Neural cell (in vitro differentiated cells): ENCODE measurements around the gene ST3GAL5. TPM values are rescaled to one million over a fixed set of nuclear protein-coding genes. Genes with fewer than 3 reads are reported as not detected.

Source experiments
- H2AFZ ChIP-seq: fragments of 200-600, 300-800 bp; sonication (generic), shearing (Covaris generic); 2 replicates; pipeline ENCODE4 v1.6.0; 2014; ENCODE audit warnings: low read depth, mild to moderate bottlenecking, antibody characterized with exemption, low read length, moderate library complexity
- H3F3A ChIP-seq: fragments of 200-600 bp; shearing (Covaris generic); 2 replicates; pipeline ENCODE4 v1.6.1; 2016; ENCODE audit warnings: mild to moderate bottlenecking, moderate library complexity, mixed read lengths, antibody characterized with exemption, low read length; ENCODE audit not compliant: insufficient read depth, poor library complexity, severe bottlenecking
- H3K27ac ChIP-seq: fragments of 200-600, 300-800 bp; sonication (generic), shearing (Covaris generic); 2 replicates; pipeline ENCODE4 v1.5.1; 2014; ENCODE audit warnings: mild to moderate bottlenecking, low read length, moderate library complexity
- H3K27me3 ChIP-seq: fragments of 300-800, 200-600 bp; sonication (generic), shearing (Covaris generic); 2 replicates; pipeline ENCODE4 v1.6.0; 2014; ENCODE audit warnings: mild to moderate bottlenecking, low read depth, low read length, moderate library complexity; ENCODE audit not compliant: insufficient read depth
- H3K36me3 ChIP-seq: fragments of 300-800, 200-600 bp; sonication (generic), shearing (Covaris generic); 2 replicates; pipeline ENCODE4 v1.5.1; 2014; ENCODE audit warnings: mild to moderate bottlenecking, antibody characterized with exemption, low read length, moderate library complexity; ENCODE audit not compliant: insufficient read depth
- H3K4me2 ChIP-seq: fragments of 300-800, 200-600 bp; sonication (generic), shearing (Covaris generic); 2 replicates; pipeline ENCODE4 v1.6.0; 2014; ENCODE audit warnings: mild to moderate bottlenecking, low read length
- H3K4me3 ChIP-seq: fragments of 300-800, 200-600 bp; sonication (generic), shearing (Covaris generic); 2 replicates; pipeline ENCODE4 v1.5.1; 2014; ENCODE audit warnings: mild to moderate bottlenecking, low read length, moderate library complexity
- H3K79me2 ChIP-seq: fragments of 200-600 bp; shearing (Covaris generic); replicated peaks from 2 replicates; pipeline ENCODE4 v1.6.0; 2014; ENCODE audit warnings: mild to moderate bottlenecking, low read length, moderate library complexity; ENCODE audit not compliant: insufficient read depth
- H3K9ac ChIP-seq: fragments of 300-800, 200-600 bp; sonication (generic), shearing (Covaris generic); 2 replicates; pipeline ENCODE4 v1.6.1; 2016; ENCODE audit warnings: mild to moderate bottlenecking, low read length, mixed read lengths
- H3K9me2 ChIP-seq: fragments of 200-600 bp; shearing (Covaris generic); 2 replicates; pipeline ENCODE4 v1.6.1; 2016; ENCODE audit warnings: mild to moderate bottlenecking, low read length, mixed read lengths; ENCODE audit not compliant: insufficient read depth
- H3K9me3 ChIP-seq: fragments of 200-600, 300-800 bp; sonication (generic), shearing (Covaris generic); 2 replicates; pipeline ENCODE4 v1.6.1; 2016; ENCODE audit warnings: mild to moderate bottlenecking, mixed run types, low read length, moderate library complexity, mixed read lengths
- H4K20me1 ChIP-seq: fragments of 200-600 bp; shearing (Covaris generic); 2 replicates; pipeline ENCODE4 v1.6.1; 2016; ENCODE audit warnings: mild to moderate bottlenecking, mixed run types; ENCODE audit not compliant: insufficient read depth
- EP300 ChIP-seq: fragments of 450-650 bp; conservative IDR thresholded peaks from 2 replicates; pipeline ENCODE4 v1.6.1; 2014; ENCODE audit warnings: antibody characterized with exemption, mild to moderate bottlenecking, moderate library complexity; ENCODE audit not compliant: poor library complexity, severe bottlenecking
- EZH2 ChIP-seq: fragments of 200-600, 300-800 bp; shearing (Covaris generic), sonication (generic); IDR thresholded peaks from 2 replicates; pipeline ENCODE4 v1.6.1; 2014; ENCODE audit warnings: antibody characterized with exemption, low read length, borderline replicate concordance, mild to moderate bottlenecking; ENCODE audit not compliant: insufficient read depth, poor library complexity, severe bottlenecking
- MXI1 ChIP-seq: fragments of 450-650 bp; conservative IDR thresholded peaks from 2 replicates; pipeline ENCODE4 v1.6.1; 2014; ENCODE audit warnings: antibody characterized with exemption, mild to moderate bottlenecking; ENCODE audit not compliant: poor library complexity, severe bottlenecking
- POLR2AphosphoS5 ChIP-seq: IDR thresholded peaks from 2 replicates; pipeline ENCODE4 v1.6.1; 2012
- RAD21 ChIP-seq: fragments of 450-650 bp; conservative IDR thresholded peaks from 2 replicates; pipeline ENCODE4 v1.6.1; 2014; ENCODE audit warnings: antibody characterized with exemption, mild to moderate bottlenecking, moderate library complexity
- SMC3 ChIP-seq: fragments of 450-650 bp; conservative IDR thresholded peaks from 2 replicates; pipeline ENCODE4 v1.6.1; 2014; ENCODE audit warnings: antibody characterized with exemption, mild to moderate bottlenecking, moderate library complexity; ENCODE audit not compliant: poor library complexity
- TAF1 ChIP-seq: IDR thresholded peaks from 2 replicates; pipeline ENCODE4 v1.6.1; 2012; ENCODE audit warnings: low read depth
- polyA plus RNA-seq: library from polyadenylated mRNA; depleted of rRNA; stranded (reverse); fragments of >200 nt; gene quantifications from 2 replicates; pipeline ENCODE4 v1.2.3, GENCODE V29; 2014
- TF ChIP-seq, protein P1 (sequence below): IDR thresholded peaks from 2 replicates; pipeline ENCODE4 v1.6.1; 2012; ENCODE audit warnings: borderline replicate concordance
- TF ChIP-seq, protein P2 (sequence below): fragments of 450-650 bp; IDR thresholded peaks from 2 replicates; pipeline ENCODE4 v1.5.1; 2014; ENCODE audit warnings: antibody characterized with exemption, mild to moderate bottlenecking, moderate library complexity; ENCODE audit not compliant: poor library complexity, severe bottlenecking

The ST3GAL5 gene
- polyA plus RNA-seq, 1 donor from 2014 or later, result 55.6 TPM

DNA sequence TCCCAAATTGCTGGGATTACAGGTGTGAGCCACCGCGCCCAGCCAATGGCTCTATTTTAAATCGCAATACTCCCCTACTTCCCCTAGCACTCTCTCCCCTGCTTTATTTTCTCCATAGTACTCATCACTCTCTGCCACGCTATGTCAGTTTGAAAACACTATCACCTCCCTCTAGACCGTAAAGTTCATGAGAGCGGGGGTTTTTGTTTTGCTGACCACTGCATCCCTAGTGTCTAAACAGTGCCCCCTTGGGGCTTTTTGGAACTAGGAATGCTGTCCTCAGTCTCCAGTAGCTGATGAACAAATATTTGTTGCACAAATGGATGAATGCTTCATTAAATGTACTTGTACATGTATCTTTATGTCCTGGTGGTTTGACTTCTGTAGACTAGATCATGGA, 90.9 kb downstream of the ST3GAL5 start:
- Histone ChIP-seq H3K9ac (no peak overlapping the region), H3K4me2 (no peak overlapping the region), H3K27me3 (no peaks in the 10 kb centered on the region), H3K79me2 (no peaks in the 10 kb centered on the region), H3K27ac (no peak overlapping the region), H2AFZ (no peak overlapping the region), H3K9me3 (no peaks in the 10 kb centered on the region), H3K9me2 (no peaks in the 10 kb centered on the region), H3K4me3 (no peak overlapping the region), H3F3A (no peaks in the 10 kb centered on the region), H4K20me1 (no peaks in the 10 kb centered on the region), H3K36me3 (no peaks in the 10 kb centered on the region)
- no peak for TF ChIP-seq EZH2
- TF ChIP-seq, protein P1, sequence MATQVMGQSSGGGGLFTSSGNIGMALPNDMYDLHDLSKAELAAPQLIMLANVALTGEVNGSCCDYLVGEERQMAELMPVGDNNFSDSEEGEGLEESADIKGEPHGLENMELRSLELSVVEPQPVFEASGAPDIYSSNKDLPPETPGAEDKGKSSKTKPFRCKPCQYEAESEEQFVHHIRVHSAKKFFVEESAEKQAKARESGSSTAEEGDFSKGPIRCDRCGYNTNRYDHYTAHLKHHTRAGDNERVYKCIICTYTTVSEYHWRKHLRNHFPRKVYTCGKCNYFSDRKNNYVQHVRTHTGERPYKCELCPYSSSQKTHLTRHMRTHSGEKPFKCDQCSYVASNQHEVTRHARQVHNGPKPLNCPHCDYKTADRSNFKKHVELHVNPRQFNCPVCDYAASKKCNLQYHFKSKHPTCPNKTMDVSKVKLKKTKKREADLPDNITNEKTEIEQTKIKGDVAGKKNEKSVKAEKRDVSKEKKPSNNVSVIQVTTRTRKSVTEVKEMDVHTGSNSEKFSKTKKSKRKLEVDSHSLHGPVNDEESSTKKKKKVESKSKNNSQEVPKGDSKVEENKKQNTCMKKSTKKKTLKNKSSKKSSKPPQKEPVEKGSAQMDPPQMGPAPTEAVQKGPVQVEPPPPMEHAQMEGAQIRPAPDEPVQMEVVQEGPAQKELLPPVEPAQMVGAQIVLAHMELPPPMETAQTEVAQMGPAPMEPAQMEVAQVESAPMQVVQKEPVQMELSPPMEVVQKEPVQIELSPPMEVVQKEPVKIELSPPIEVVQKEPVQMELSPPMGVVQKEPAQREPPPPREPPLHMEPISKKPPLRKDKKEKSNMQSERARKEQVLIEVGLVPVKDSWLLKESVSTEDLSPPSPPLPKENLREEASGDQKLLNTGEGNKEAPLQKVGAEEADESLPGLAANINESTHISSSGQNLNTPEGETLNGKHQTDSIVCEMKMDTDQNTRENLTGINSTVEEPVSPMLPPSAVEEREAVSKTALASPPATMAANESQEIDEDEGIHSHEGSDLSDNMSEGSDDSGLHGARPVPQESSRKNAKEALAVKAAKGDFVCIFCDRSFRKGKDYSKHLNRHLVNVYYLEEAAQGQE, result no peak
- TF ChIP-seq, protein P2, sequence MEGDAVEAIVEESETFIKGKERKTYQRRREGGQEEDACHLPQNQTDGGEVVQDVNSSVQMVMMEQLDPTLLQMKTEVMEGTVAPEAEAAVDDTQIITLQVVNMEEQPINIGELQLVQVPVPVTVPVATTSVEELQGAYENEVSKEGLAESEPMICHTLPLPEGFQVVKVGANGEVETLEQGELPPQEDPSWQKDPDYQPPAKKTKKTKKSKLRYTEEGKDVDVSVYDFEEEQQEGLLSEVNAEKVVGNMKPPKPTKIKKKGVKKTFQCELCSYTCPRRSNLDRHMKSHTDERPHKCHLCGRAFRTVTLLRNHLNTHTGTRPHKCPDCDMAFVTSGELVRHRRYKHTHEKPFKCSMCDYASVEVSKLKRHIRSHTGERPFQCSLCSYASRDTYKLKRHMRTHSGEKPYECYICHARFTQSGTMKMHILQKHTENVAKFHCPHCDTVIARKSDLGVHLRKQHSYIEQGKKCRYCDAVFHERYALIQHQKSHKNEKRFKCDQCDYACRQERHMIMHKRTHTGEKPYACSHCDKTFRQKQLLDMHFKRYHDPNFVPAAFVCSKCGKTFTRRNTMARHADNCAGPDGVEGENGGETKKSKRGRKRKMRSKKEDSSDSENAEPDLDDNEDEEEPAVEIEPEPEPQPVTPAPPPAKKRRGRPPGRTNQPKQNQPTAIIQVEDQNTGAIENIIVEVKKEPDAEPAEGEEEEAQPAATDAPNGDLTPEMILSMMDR, result no peak

DNA sequence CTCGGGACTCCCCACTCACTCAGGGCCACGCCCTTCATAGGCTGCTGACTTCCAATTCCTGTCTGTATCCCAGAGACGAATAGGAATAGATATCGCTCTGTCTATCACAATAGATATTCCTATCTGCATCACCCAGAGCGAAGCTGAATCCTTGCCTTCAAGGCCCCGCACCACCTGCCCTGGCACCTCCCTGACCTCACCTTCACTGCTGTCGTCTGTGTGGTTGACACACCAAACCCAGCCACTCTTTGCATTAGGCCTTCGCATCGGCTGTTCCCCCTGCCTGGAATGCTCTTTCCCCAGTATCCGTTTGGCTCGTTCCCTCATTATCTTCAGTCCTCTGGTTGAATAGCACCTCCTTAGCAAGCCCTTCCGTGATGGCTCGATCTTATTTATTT, 91.5 kb downstream of the ST3GAL5 start:
- Histone ChIP-seq H3K4me2 (no peak overlapping the region), H3K27me3 (no peaks in the 10 kb centered on the region), H3K9me3 (no peaks in the 10 kb centered on the region), H3K36me3 (no peaks in the 10 kb centered on the region), H3K9me2 (no peaks in the 10 kb centered on the region), H3K4me3 (no peak overlapping the region), H3F3A (no peaks in the 10 kb centered on the region), H4K20me1 (no peaks in the 10 kb centered on the region), H2AFZ (no peak overlapping the region), H3K27ac (no peak overlapping the region), H3K79me2 (no peaks in the 10 kb centered on the region), H3K9ac (no peak overlapping the region)
- TF ChIP-seq RAD21 (no peak), EZH2 (no peak), POLR2AphosphoS5 (no peak), SMC3 (no peak), TAF1 (no peak), EP300 (no peak), MXI1 (no peak)
- TF ChIP-seq, protein P1, result no peak
- TF ChIP-seq, protein P2, result no peak
